HEK293 (cell line): ENCODE measurements around the gene DSN1.

Source experiments
- CTCF ChIP-seq: fragments of 450-650 bp; formaldehyde crosslinking; IDR thresholded peaks from 2 replicates; pipeline ENCODE4 v1.5.1; 2016; ENCODE audit warnings: missing biosample characterization, missing genetic modification characterization
- GFI1B ChIP-seq: fragments of 450-650 bp; formaldehyde crosslinking; IDR thresholded peaks from 2 replicates; pipeline ENCODE4 v1.5.1; 2016; ENCODE audit warnings: missing biosample characterization, missing genetic modification characterization
- GLI4 ChIP-seq: fragments of 450-650 bp; formaldehyde crosslinking; IDR thresholded peaks from 2 replicates; pipeline ENCODE4 v1.5.1; 2016; ENCODE audit warnings: missing biosample characterization, missing genetic modification characterization
- HIC1 ChIP-seq: fragments of 450-650 bp; formaldehyde crosslinking; IDR thresholded peaks from 2 replicates; pipeline ENCODE4 v1.5.1; 2016; ENCODE audit warnings: missing biosample characterization, missing genetic modification characterization
- PRDM10 ChIP-seq: fragments of 450-650 bp; formaldehyde crosslinking; IDR thresholded peaks from 2 replicates; pipeline ENCODE4 v1.5.1; 2016; ENCODE audit warnings: missing biosample characterization, missing genetic modification characterization
- SETDB1 ChIP-seq: IDR thresholded peaks from one replicate; pipeline ENCODE4 v1.6.1; 2017; ENCODE audit warnings: mild to moderate bottlenecking, low read length, moderate library complexity, mixed read lengths; ENCODE audit not compliant: insufficient read length
- TCF7L2 ChIP-seq: IDR thresholded peaks from 2 replicates; pipeline ENCODE4 v1.6.1; 2011; ENCODE audit warnings: low read depth, mild to moderate bottlenecking, inconsistent platforms, low read length, moderate library complexity, borderline replicate concordance
- ZBTB49 ChIP-seq: fragments of 450-650 bp; formaldehyde crosslinking; IDR thresholded peaks from 2 replicates; pipeline ENCODE4 v1.5.1; 2016; ENCODE audit warnings: missing biosample characterization, missing genetic modification characterization, low read depth
- ZNF114 ChIP-seq: fragments of 450-650 bp; formaldehyde crosslinking; IDR thresholded peaks from 2 replicates; pipeline ENCODE4 v1.5.0; 2017; ENCODE audit warnings: missing biosample characterization, missing genetic modification characterization
- ZNF184 ChIP-seq: fragments of 450-650 bp; IDR thresholded peaks from 2 replicates; pipeline ENCODE4 v1.5.1; 2018; ENCODE audit warnings: missing biosample characterization, mild to moderate bottlenecking, missing genetic modification characterization
- ZNF366 ChIP-seq: fragments of 450-650 bp; formaldehyde crosslinking; conservative IDR thresholded peaks from 2 replicates; pipeline ENCODE4 v1.5.1; 2016; ENCODE audit warnings: missing biosample characterization, missing genetic modification characterization
- TF ChIP-seq, protein P1 (sequence below): fragments of 450-650 bp; formaldehyde crosslinking; IDR thresholded peaks from 2 replicates; pipeline ENCODE4 v1.5.1; 2017; ENCODE audit warnings: missing biosample characterization, mild to moderate bottlenecking, missing genetic modification characterization, moderate library complexity
- TF ChIP-seq, protein P2 (sequence below): fragments of 450-650 bp; formaldehyde crosslinking; IDR thresholded peaks from 2 replicates; pipeline ENCODE4 v1.5.1; 2016; ENCODE audit warnings: missing biosample characterization, missing genetic modification characterization
- TF ChIP-seq, protein P3 (sequence below): fragments of 450-650 bp; formaldehyde crosslinking; IDR thresholded peaks from 2 replicates; pipeline ENCODE4 v1.5.1; 2016; ENCODE audit warnings: missing biosample characterization, missing genetic modification characterization, low read depth

GRCh38 chr20:36756496-36756895 is 17.1 kb downstream of the DSN1 start:
- no peak for TF ChIP-seq CTCF (tag by site-specific recombination)
- no peak for TF ChIP-seq TCF7L2
- TF ChIP-seq SETDB1, result no peak
- TF ChIP-seq ZNF114 (tag by site-specific recombination), result no peak
- no peak for TF ChIP-seq HIC1 (tag by site-specific recombination)
- TF ChIP-seq, protein P1, sequence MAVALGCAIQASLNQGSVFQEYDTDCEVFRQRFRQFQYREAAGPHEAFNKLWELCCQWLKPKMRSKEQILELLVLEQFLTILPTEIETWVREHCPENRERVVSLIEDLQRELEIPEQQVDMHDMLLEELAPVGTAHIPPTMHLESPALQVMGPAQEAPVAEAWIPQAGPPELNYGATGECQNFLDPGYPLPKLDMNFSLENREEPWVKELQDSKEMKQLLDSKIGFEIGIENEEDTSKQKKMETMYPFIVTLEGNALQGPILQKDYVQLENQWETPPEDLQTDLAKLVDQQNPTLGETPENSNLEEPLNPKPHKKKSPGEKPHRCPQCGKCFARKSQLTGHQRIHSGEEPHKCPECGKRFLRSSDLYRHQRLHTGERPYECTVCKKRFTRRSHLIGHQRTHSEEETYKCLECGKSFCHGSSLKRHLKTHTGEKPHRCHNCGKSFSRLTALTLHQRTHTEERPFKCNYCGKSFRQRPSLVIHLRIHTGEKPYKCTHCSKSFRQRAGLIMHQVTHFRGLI (tag by site-specific recombination), result no peak
- no peak for TF ChIP-seq PRDM10 (tag by site-specific recombination)
- TF ChIP-seq ZNF366 (tag by site-specific recombination), result no peak
- TF ChIP-seq GLI4, result no peak
- TF ChIP-seq ZBTB49 (tag by site-specific recombination), result no peak
- TF ChIP-seq GFI1B, result no peak
- TF ChIP-seq ZNF184 (tag by site-specific recombination), result no peak
- TF ChIP-seq, protein P2, sequence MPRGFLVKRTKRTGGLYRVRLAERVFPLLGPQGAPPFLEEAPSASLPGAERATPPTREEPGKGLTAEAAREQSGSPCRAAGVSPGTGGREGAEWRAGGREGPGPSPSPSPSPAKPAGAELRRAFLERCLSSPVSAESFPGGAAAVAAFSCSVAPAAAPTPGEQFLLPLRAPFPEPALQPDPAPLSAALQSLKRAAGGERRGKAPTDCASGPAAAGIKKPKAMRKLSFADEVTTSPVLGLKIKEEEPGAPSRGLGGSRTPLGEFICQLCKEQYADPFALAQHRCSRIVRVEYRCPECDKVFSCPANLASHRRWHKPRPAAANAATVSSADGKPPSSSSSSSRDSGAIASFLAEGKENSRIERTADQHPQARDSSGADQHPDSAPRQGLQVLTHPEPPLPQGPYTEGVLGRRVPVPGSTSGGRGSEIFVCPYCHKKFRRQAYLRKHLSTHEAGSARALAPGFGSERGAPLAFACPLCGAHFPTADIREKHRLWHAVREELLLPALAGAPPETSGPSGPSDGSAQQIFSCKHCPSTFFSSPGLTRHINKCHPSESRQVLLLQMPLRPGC (tag by site-specific recombination), result no peak
- TF ChIP-seq, protein P3, sequence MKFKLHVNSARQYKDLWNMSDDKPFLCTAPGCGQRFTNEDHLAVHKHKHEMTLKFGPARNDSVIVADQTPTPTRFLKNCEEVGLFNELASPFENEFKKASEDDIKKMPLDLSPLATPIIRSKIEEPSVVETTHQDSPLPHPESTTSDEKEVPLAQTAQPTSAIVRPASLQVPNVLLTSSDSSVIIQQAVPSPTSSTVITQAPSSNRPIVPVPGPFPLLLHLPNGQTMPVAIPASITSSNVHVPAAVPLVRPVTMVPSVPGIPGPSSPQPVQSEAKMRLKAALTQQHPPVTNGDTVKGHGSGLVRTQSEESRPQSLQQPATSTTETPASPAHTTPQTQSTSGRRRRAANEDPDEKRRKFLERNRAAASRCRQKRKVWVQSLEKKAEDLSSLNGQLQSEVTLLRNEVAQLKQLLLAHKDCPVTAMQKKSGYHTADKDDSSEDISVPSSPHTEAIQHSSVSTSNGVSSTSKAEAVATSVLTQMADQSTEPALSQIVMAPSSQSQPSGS (tag by site-specific recombination), result no peak
